WTC11 (cell line): ENCODE measurements around the gene GALNT13. TPM values are rescaled to one million over a fixed set of nuclear protein-coding genes. Genes with fewer than 3 reads are reported as not detected.

Experiments used
- ATAC-seq: fragments of 200-7000 bp; cut with Tn5 transposase; 2 replicates; pipeline ENCODE4 v1.10.0; 2021; ENCODE audit warnings: mild to moderate bottlenecking, moderate library complexity
- CTCF ChIA-PET: fragments of 300-600 bp; sonication (Branson Sonifier 250); formaldehyde crosslinking; loops from one replicate; lab custom pipeline; 2021; ENCODE audit warnings: antibody characterized with exemption; lab: Charles Lee
- POLR2A ChIA-PET: fragments of 350-600 bp; sonication (Branson Sonifier 250); formaldehyde crosslinking; loops from one replicate; lab custom pipeline; 2021; ENCODE audit warnings: antibody characterized with exemption; lab: Charles Lee
- DNase-seq: peaks from one replicate; pipeline ENCODE4 v3.0.0; 2021; ENCODE audit warnings: low spot score
- H3K27ac Mint-ChIP-seq: 2 replicates; pipeline ENCODE4 v1.8.0; 2021; ENCODE audit warnings: mixed read lengths
- H3K27me3 Mint-ChIP-seq: 2 replicates; pipeline ENCODE4 v1.8.0; 2021; ENCODE audit warnings: low read depth, mild to moderate bottlenecking, moderate library complexity, mixed read lengths
- H3K36me3 Mint-ChIP-seq: 2 replicates; pipeline ENCODE4 v1.8.0; 2021; ENCODE audit warnings: mixed read lengths
- H3K4me1 Mint-ChIP-seq: 2 replicates; pipeline ENCODE4 v1.8.0; 2022; ENCODE audit warnings: mixed read lengths
- H3K4me3 Mint-ChIP-seq: 2 replicates; pipeline ENCODE4 v1.8.0; 2021; ENCODE audit warnings: mild to moderate bottlenecking, moderate library complexity, mixed read lengths
- H3K9me3 Mint-ChIP-seq: 2 replicates; pipeline ENCODE4 v1.8.0; 2021; ENCODE audit warnings: mixed read lengths
- CREM ChIP-seq: sonication (generic); formaldehyde crosslinking; IDR thresholded peaks from 2 replicates; pipeline ENCODE4 v1.8.1; 2022; ENCODE audit warnings: mild to moderate bottlenecking, missing genetic modification reagents, moderate library complexity
- FOXJ3 ChIP-seq: sonication (generic); formaldehyde crosslinking; IDR thresholded peaks from 2 replicates; pipeline ENCODE4 v1.9.0; 2021; ENCODE audit warnings: missing genetic modification reagents, mild to moderate bottlenecking, borderline replicate concordance
- FOXK1 ChIP-seq: sonication (generic); formaldehyde crosslinking; IDR thresholded peaks from 2 replicates; pipeline ENCODE4 v1.8.0; 2022; ENCODE audit warnings: mild to moderate bottlenecking, moderate library complexity, missing genetic modification reagents
- GABPB1 ChIP-seq: sonication (generic); formaldehyde crosslinking; IDR thresholded peaks from 2 replicates; pipeline ENCODE4 v1.8.1; 2023; ENCODE audit warnings: mild to moderate bottlenecking, missing genetic modification reagents
- GRHL2 ChIP-seq: fragments of 250-450 bp; sonication (Bioruptor Pico); IDR thresholded peaks from 2 replicates; pipeline ENCODE4 v1.8.0; 2022; ENCODE audit warnings: mild to moderate bottlenecking, moderate library complexity; ENCODE audit not compliant: insufficient replicate concordance, severe bottlenecking
- JAZF1 ChIP-seq: fragments of 250-450 bp; sonication (Bioruptor Pico); IDR thresholded peaks from 2 replicates; pipeline ENCODE4 v1.9.0; 2021; ENCODE audit warnings: moderate library complexity, mild to moderate bottlenecking, inconsistent platforms
- NFYB ChIP-seq: sonication (generic); formaldehyde crosslinking; conservative IDR thresholded peaks from 2 replicates; pipeline ENCODE4 v1.8.0; 2022; ENCODE audit warnings: low read depth, missing genetic modification reagents
- PRRX2 ChIP-seq: fragments of 250-450 bp; sonication (Bioruptor Pico); IDR thresholded peaks from 2 replicates; pipeline ENCODE4 v1.8.0; 2021; ENCODE audit warnings: mild to moderate bottlenecking
- RELA ChIP-seq: sonication (generic); formaldehyde crosslinking; IDR thresholded peaks from 2 replicates; pipeline ENCODE4 v1.8.1; 2022; ENCODE audit warnings: missing genetic modification reagents, mild to moderate bottlenecking, borderline replicate concordance
- SMAD4 ChIP-seq: sonication (generic); formaldehyde crosslinking; IDR thresholded peaks from 2 replicates; pipeline ENCODE4 v1.8.0; 2022; ENCODE audit warnings: mild to moderate bottlenecking, missing genetic modification reagents
- TP53 ChIP-seq: sonication (generic); formaldehyde crosslinking; IDR thresholded peaks from 2 replicates; pipeline ENCODE4 v1.8.1; 2023; ENCODE audit warnings: mild to moderate bottlenecking, missing genetic modification reagents
- ZNF121 ChIP-seq: sonication (generic); formaldehyde crosslinking; IDR thresholded peaks from 2 replicates; pipeline ENCODE4 v1.8.0; 2023; ENCODE audit warnings: missing genetic modification reagents
- ZNF232 ChIP-seq: sonication (generic); formaldehyde crosslinking; IDR thresholded peaks from 2 replicates; pipeline ENCODE4 v1.8.0; 2022; ENCODE audit warnings: mild to moderate bottlenecking, missing genetic modification reagents
- ZNF317 ChIP-seq: sonication (generic); formaldehyde crosslinking; IDR thresholded peaks from 2 replicates; pipeline ENCODE4 v1.8.1; 2023; ENCODE audit warnings: low read depth, mild to moderate bottlenecking, moderate library complexity, missing genetic modification reagents, borderline replicate concordance
- ZNF396 ChIP-seq: fragments of 250-450 bp; sonication (Bioruptor Pico); IDR thresholded peaks from 2 replicates; pipeline ENCODE4 v1.8.0; 2021; ENCODE audit warnings: mild to moderate bottlenecking, moderate library complexity, borderline replicate concordance
- ZNF416 ChIP-seq: fragments of 250-450 bp; sonication (Bioruptor Pico); IDR thresholded peaks from 2 replicates; pipeline ENCODE4 v1.9.0; 2021; ENCODE audit warnings: mild to moderate bottlenecking, inconsistent platforms
- ZNF671 ChIP-seq: fragments of 250-450 bp; sonication (Bioruptor Pico); IDR thresholded peaks from 2 replicates; pipeline ENCODE4 v1.8.0; 2021; ENCODE audit warnings: mild to moderate bottlenecking
- total RNA-seq: library from RNA; stranded (reverse); gene quantifications from 3 replicates; pipeline ENCODE4 v1.2.3, GENCODE V29; 2021
- TF ChIP-seq, protein P1 (sequence below): sonication (generic); formaldehyde crosslinking; IDR thresholded peaks from 2 replicates; pipeline ENCODE4 v1.8.1; 2022; ENCODE audit warnings: low read depth, missing genetic modification reagents, borderline replicate concordance
- TF ChIP-seq, protein P2 (sequence below): fragments of 250-450 bp; sonication (Bioruptor Pico); IDR thresholded peaks from 2 replicates; pipeline ENCODE4 v1.9.0; 2021; ENCODE audit warnings: moderate library complexity, mild to moderate bottlenecking, inconsistent platforms, borderline replicate concordance
- TF ChIP-seq, protein P3 (sequence below): sonication (generic); formaldehyde crosslinking; IDR thresholded peaks from 2 replicates; pipeline ENCODE4 v1.8.1; 2023; ENCODE audit warnings: mild to moderate bottlenecking, missing genetic modification reagents, moderate library complexity
- TF ChIP-seq, protein P4 (sequence below): fragments of 250-450 bp; sonication (Bioruptor Pico); IDR thresholded peaks from 2 replicates; pipeline ENCODE4 v1.8.0; 2021; ENCODE audit warnings: mild to moderate bottlenecking
- TF ChIP-seq, protein P5 (sequence below): sonication (generic); formaldehyde crosslinking; IDR thresholded peaks from 2 replicates; pipeline ENCODE4 v1.8.1; 2023; ENCODE audit warnings: mild to moderate bottlenecking, missing genetic modification reagents
- TF ChIP-seq, protein P6 (sequence below): fragments of 250-450 bp; sonication (Bioruptor Pico); IDR thresholded peaks from 2 replicates; pipeline ENCODE4 v1.9.0; 2021; ENCODE audit warnings: mild to moderate bottlenecking
- TF ChIP-seq, protein P7 (sequence below): sonication (generic); formaldehyde crosslinking; conservative IDR thresholded peaks from 2 replicates; pipeline ENCODE4 v1.8.1; 2022; ENCODE audit warnings: mild to moderate bottlenecking, missing genetic modification reagents
- TF ChIP-seq, protein P8 (sequence below): sonication (generic); formaldehyde crosslinking; IDR thresholded peaks from 2 replicates; pipeline ENCODE4 v1.8.0; 2023; ENCODE audit warnings: mild to moderate bottlenecking, missing genetic modification reagents

Gene GALNT13
- total RNA-seq, 1 experiment from 2014 or later: 9.9 TPM

DNA sequence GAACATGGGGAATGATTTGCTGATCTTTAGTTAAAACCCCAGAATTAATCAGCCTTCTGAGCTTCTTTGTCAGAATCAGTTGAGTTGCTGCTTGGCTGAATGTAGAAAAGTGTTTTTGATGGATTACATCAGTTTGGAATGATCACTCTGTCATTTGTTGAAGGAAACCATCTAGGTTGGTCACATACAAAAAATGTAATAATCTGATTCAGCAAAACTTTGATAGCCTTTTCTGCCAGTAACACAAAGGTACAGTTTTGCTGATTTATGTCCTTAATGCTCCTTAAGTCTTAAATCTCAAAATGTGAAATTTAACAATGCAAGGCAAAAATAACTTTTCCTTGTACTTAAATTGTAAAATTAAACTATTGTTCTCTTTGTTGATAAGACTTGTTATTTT is 74.3 kb downstream of the GALNT13 start:
- Mint-ChIP-seq H3K4me1 (peaks cover 3% of the 10 kb centered on the region; the same call in 1 of the 2 replicates), H3K27me3 (no peaks in the 10 kb centered on the region), H3K9me3 (peaks cover 7% of the 10 kb centered on the region)
- CTCF ChIA-PET: no interaction called here
- DNase-seq: no peak
- TF ChIP-seq GRHL2 (CRISPR knock-in tag) (no peak), GABPB1 (CRISPR knock-in tag) (no peak), FOXK1 (CRISPR knock-in tag) (no peak), ZNF671 (no peak), JAZF1 (no peak), ZNF121 (no peak), ZNF317 (CRISPR knock-in tag) (no peak), RELA (CRISPR knock-in tag) (no peak), SMAD4 (CRISPR knock-in tag) (no peak), ZNF416 (CRISPR knock-in tag) (no peak), ZNF396 (no peak)
- TF ChIP-seq, protein P1, sequence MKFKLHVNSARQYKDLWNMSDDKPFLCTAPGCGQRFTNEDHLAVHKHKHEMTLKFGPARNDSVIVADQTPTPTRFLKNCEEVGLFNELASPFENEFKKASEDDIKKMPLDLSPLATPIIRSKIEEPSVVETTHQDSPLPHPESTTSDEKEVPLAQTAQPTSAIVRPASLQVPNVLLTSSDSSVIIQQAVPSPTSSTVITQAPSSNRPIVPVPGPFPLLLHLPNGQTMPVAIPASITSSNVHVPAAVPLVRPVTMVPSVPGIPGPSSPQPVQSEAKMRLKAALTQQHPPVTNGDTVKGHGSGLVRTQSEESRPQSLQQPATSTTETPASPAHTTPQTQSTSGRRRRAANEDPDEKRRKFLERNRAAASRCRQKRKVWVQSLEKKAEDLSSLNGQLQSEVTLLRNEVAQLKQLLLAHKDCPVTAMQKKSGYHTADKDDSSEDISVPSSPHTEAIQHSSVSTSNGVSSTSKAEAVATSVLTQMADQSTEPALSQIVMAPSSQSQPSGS: no peak
- TF ChIP-seq, protein P2, sequence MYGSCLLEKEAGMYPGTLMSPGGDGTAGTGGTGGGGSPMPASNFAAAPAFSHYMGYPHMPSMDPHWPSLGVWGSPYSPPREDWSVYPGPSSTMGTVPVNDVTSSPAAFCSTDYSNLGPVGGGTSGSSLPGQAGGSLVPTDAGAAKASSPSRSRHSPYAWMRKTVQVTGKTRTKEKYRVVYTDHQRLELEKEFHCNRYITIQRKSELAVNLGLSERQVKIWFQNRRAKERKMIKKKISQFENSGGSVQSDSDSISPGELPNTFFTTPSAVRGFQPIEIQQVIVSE (CRISPR knock-in tag): no peak
- TF ChIP-seq, protein P3, sequence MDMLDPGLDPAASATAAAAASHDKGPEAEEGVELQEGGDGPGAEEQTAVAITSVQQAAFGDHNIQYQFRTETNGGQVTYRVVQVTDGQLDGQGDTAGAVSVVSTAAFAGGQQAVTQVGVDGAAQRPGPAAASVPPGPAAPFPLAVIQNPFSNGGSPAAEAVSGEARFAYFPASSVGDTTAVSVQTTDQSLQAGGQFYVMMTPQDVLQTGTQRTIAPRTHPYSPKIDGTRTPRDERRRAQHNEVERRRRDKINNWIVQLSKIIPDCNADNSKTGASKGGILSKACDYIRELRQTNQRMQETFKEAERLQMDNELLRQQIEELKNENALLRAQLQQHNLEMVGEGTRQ (CRISPR knock-in tag): no peak
- TF ChIP-seq, protein P4, sequence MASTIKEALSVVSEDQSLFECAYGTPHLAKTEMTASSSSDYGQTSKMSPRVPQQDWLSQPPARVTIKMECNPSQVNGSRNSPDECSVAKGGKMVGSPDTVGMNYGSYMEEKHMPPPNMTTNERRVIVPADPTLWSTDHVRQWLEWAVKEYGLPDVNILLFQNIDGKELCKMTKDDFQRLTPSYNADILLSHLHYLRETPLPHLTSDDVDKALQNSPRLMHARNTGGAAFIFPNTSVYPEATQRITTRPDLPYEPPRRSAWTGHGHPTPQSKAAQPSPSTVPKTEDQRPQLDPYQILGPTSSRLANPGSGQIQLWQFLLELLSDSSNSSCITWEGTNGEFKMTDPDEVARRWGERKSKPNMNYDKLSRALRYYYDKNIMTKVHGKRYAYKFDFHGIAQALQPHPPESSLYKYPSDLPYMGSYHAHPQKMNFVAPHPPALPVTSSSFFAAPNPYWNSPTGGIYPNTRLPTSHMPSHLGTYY (CRISPR knock-in tag): no peak
- TF ChIP-seq, all 79 proteins: peak for 0
- no peak overlapping the region for H3K4me3 Mint-ChIP-seq
- no peak overlapping the region for H3K27ac Mint-ChIP-seq
- 0 out of 2 replicates have a peak, but pooled peaks cover 4% of the 10 kb centered on the region for H3K36me3 Mint-ChIP-seq
- POLR2A ChIA-PET: no interaction called here
- ATAC-seq: no peak

DNA sequence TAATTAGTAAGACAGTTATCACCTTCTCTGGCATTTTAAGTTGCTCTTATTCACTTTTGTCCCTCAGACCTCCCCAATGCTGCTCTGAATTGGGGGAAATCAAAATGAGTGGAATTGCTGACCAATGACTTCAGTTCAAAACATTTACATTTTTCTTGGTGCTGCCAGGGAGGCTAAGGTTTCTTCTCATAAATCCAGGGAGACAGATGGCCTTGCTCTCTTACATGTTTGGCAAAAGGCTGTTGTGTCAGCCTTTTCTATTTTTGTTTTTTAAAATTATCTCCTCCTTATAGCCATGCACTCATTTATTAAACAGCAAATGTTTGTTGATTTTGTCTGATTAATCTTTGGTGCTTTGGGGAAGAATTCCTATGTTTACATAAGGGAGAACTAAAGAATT is 82.0 kb downstream of the GALNT13 start:
- Mint-ChIP-seq H3K4me3 (no peak overlapping the region), H3K27me3 (no peaks in the 10 kb centered on the region), H3K36me3 (no peaks in the 10 kb centered on the region), H3K4me1 (no peaks in the 10 kb centered on the region), H3K9me3 (no peaks in the 10 kb centered on the region), H3K27ac (no peak overlapping the region; the same call in 1 of the 2 replicates)
- ChIA-PET POLR2A (no interaction called here), CTCF (no interaction called here)
- no peak for ATAC-seq
- DNase-seq: no peak
- no peak for TF ChIP-seq ZNF232 (CRISPR knock-in tag)
- TF ChIP-seq FOXK1 (CRISPR knock-in tag): no peak
- TF ChIP-seq NFYB (CRISPR knock-in tag): no peak
- TF ChIP-seq, protein P5, sequence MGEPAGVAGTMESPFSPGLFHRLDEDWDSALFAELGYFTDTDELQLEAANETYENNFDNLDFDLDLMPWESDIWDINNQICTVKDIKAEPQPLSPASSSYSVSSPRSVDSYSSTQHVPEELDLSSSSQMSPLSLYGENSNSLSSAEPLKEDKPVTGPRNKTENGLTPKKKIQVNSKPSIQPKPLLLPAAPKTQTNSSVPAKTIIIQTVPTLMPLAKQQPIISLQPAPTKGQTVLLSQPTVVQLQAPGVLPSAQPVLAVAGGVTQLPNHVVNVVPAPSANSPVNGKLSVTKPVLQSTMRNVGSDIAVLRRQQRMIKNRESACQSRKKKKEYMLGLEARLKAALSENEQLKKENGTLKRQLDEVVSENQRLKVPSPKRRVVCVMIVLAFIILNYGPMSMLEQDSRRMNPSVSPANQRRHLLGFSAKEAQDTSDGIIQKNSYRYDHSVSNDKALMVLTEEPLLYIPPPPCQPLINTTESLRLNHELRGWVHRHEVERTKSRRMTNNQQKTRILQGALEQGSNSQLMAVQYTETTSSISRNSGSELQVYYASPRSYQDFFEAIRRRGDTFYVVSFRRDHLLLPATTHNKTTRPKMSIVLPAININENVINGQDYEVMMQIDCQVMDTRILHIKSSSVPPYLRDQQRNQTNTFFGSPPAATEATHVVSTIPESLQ: no peak
- TF ChIP-seq FOXJ3: no peak
- no peak for TF ChIP-seq PRRX2 (CRISPR knock-in tag)
- TF ChIP-seq ZNF317 (CRISPR knock-in tag): no peak
- TF ChIP-seq, protein P6, sequence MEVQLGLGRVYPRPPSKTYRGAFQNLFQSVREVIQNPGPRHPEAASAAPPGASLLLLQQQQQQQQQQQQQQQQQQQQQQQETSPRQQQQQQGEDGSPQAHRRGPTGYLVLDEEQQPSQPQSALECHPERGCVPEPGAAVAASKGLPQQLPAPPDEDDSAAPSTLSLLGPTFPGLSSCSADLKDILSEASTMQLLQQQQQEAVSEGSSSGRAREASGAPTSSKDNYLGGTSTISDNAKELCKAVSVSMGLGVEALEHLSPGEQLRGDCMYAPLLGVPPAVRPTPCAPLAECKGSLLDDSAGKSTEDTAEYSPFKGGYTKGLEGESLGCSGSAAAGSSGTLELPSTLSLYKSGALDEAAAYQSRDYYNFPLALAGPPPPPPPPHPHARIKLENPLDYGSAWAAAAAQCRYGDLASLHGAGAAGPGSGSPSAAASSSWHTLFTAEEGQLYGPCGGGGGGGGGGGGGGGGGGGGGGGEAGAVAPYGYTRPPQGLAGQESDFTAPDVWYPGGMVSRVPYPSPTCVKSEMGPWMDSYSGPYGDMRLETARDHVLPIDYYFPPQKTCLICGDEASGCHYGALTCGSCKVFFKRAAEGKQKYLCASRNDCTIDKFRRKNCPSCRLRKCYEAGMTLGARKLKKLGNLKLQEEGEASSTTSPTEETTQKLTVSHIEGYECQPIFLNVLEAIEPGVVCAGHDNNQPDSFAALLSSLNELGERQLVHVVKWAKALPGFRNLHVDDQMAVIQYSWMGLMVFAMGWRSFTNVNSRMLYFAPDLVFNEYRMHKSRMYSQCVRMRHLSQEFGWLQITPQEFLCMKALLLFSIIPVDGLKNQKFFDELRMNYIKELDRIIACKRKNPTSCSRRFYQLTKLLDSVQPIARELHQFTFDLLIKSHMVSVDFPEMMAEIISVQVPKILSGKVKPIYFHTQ (CRISPR knock-in tag): no peak
- TF ChIP-seq, protein P7, sequence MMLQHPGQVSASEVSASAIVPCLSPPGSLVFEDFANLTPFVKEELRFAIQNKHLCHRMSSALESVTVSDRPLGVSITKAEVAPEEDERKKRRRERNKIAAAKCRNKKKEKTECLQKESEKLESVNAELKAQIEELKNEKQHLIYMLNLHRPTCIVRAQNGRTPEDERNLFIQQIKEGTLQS (CRISPR knock-in tag): no peak
- TF ChIP-seq TP53 (CRISPR knock-in tag): no peak
- TF ChIP-seq CREM (CRISPR knock-in tag): no peak
- TF ChIP-seq ZNF671: no peak
- TF ChIP-seq, protein P8, sequence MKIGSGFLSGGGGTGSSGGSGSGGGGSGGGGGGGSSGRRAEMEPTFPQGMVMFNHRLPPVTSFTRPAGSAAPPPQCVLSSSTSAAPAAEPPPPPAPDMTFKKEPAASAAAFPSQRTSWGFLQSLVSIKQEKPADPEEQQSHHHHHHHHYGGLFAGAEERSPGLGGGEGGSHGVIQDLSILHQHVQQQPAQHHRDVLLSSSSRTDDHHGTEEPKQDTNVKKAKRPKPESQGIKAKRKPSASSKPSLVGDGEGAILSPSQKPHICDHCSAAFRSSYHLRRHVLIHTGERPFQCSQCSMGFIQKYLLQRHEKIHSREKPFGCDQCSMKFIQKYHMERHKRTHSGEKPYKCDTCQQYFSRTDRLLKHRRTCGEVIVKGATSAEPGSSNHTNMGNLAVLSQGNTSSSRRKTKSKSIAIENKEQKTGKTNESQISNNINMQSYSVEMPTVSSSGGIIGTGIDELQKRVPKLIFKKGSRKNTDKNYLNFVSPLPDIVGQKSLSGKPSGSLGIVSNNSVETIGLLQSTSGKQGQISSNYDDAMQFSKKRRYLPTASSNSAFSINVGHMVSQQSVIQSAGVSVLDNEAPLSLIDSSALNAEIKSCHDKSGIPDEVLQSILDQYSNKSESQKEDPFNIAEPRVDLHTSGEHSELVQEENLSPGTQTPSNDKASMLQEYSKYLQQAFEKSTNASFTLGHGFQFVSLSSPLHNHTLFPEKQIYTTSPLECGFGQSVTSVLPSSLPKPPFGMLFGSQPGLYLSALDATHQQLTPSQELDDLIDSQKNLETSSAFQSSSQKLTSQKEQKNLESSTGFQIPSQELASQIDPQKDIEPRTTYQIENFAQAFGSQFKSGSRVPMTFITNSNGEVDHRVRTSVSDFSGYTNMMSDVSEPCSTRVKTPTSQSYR (CRISPR knock-in tag): no peak
